ENCODE data around the gene ARIH1.

Gene ARIH1

DNA sequence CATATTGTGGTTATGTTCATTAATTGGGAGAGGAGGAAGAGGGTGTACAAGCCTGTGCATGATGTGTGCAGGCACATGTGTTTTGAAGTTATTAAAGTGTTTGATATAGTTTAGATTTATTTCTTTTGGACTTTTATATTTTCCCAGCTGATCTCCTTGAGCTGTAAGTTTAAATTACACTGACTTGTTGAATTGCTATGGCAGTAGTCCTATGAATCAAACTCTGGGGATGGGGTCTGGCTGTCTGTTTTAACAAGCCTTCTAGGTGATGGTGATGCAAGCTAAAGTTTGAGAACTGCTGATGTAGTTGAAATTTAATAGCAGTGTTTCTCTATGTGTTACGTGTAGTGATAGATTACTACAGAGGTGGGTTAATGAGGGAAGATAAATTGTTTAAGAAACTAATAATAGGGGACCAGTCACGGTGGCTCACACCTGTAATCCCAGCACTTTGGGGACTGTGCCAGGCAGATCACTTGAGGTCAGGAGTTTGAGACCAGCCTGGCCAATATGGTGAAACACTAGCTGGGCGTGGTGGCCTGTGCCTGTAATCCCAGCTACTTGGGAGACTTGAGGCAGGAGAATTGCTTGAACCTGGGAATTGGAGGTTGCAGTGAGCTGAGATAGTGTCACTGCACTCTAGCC lies 7.0 kb downstream of the ARIH1 start:
- no peak overlapping the region; the same call in 1 of the 2 replicates for H3K27ac ChIP-seq

GRCh38 chr15:72482275-72482674 lies 8.1 kb downstream of the ARIH1 start:
- H3K27ac ChIP-seq = no peak overlapping the region
- H3K4me2 ChIP-seq = no peak overlapping the region
- peaks cover 100% of the 10 kb centered on the region for H3K79me2 ChIP-seq (ENCODE audit: insufficient read depth, low read depth)
- H3K4me3 ChIP-seq (IDR thresholded peaks at IDR 0.05; ENCODE audit: insufficient read depth, low read depth, low read length) = no peak overlapping the region
- H4K20me1 ChIP-seq (ENCODE audit: insufficient read depth) = peaks cover 8% of the 10 kb centered on the region; the same call in 1 of the 2 replicates
- H3K27me3 ChIP-seq (ENCODE audit: insufficient read depth, low read depth) = no peaks in the 10 kb centered on the region
- no peak overlapping the region for H3K9ac ChIP-seq
- H3K4me1 ChIP-seq (ENCODE audit: low read depth, poor library complexity, severe bottlenecking) = peaks cover 46% of the 10 kb centered on the region
- no peak overlapping the region for H2AFZ ChIP-seq (ENCODE audit: low read depth)
- no peaks in the 10 kb centered on the region for H3K36me3 ChIP-seq (ENCODE audit: insufficient read depth)
- TF ChIP-seq, protein P1, sequence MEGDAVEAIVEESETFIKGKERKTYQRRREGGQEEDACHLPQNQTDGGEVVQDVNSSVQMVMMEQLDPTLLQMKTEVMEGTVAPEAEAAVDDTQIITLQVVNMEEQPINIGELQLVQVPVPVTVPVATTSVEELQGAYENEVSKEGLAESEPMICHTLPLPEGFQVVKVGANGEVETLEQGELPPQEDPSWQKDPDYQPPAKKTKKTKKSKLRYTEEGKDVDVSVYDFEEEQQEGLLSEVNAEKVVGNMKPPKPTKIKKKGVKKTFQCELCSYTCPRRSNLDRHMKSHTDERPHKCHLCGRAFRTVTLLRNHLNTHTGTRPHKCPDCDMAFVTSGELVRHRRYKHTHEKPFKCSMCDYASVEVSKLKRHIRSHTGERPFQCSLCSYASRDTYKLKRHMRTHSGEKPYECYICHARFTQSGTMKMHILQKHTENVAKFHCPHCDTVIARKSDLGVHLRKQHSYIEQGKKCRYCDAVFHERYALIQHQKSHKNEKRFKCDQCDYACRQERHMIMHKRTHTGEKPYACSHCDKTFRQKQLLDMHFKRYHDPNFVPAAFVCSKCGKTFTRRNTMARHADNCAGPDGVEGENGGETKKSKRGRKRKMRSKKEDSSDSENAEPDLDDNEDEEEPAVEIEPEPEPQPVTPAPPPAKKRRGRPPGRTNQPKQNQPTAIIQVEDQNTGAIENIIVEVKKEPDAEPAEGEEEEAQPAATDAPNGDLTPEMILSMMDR (conservative IDR thresholded peaks at IDR 0.05; ENCODE audit: low read depth, low read length) = no peak

More for the DNA sequence above, 7.0 kb downstream of the ARIH1 start:
- Histone ChIP-seq H3K9ac (no peak overlapping the region), H3K36me3 (ENCODE audit: insufficient read depth) (no peaks in the 10 kb centered on the region), H2AFZ (ENCODE audit: low read depth) (no peak overlapping the region), H4K20me1 (ENCODE audit: insufficient read depth) (peaks cover 4% of the 10 kb centered on the region; the same call in 1 of the 2 replicates), H3K4me1 (ENCODE audit: low read depth, poor library complexity, severe bottlenecking) (peaks cover 48% of the 10 kb centered on the region), H3K4me3 (IDR thresholded peaks at IDR 0.05; ENCODE audit: insufficient read depth, low read depth, low read length) (no peak overlapping the region), H3K4me2 (peak overlapping the region; percentile 41; the same call in 1 of the 2 replicates), H3K27me3 (ENCODE audit: insufficient read depth, low read depth) (no peaks in the 10 kb centered on the region), H3K79me2 (ENCODE audit: insufficient read depth, low read depth) (peaks cover 100% of the 10 kb centered on the region)
- TF ChIP-seq, protein P1 (conservative IDR thresholded peaks at IDR 0.05; ENCODE audit: low read depth, low read length) = no peak

DNA sequence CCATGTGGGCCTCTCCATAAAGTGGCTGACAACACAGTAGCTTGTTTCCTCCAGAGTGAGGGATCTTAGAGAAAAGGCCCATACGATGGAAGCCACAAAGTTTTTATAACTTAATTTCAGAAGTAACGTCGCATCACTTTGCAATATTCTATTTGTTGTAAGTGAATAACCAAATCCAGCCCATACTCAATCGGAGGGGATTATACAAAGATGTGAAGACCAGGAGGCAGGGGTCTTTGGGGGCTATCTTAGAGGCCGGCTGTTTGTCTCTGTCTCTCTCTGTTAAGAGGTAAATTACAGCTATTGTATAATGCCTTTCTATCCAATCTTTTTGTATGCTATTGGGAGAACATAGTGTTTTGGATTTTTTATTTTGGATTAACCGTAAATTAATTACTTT lies 9.1 kb downstream of the ARIH1 start:
- TF ChIP-seq, protein P1 (conservative IDR thresholded peaks at IDR 0.05; ENCODE audit: low read depth, low read length) = no peak
- Histone ChIP-seq H3K4me3 (IDR thresholded peaks at IDR 0.05; ENCODE audit: insufficient read depth, low read depth, low read length) (no peak overlapping the region), H3K79me2 (ENCODE audit: insufficient read depth, low read depth) (peaks cover 99% of the 10 kb centered on the region), H3K4me2 (no peak overlapping the region), H3K4me1 (ENCODE audit: low read depth, poor library complexity, severe bottlenecking) (peaks cover 48% of the 10 kb centered on the region), H4K20me1 (ENCODE audit: insufficient read depth) (peaks cover 16% of the 10 kb centered on the region), H3K9ac (no peak overlapping the region), H3K36me3 (ENCODE audit: insufficient read depth) (no peaks in the 10 kb centered on the region), H3K27me3 (ENCODE audit: insufficient read depth, low read depth) (no peaks in the 10 kb centered on the region), H3K27ac (no peak overlapping the region), H2AFZ (ENCODE audit: low read depth) (no peak overlapping the region)

DNA sequence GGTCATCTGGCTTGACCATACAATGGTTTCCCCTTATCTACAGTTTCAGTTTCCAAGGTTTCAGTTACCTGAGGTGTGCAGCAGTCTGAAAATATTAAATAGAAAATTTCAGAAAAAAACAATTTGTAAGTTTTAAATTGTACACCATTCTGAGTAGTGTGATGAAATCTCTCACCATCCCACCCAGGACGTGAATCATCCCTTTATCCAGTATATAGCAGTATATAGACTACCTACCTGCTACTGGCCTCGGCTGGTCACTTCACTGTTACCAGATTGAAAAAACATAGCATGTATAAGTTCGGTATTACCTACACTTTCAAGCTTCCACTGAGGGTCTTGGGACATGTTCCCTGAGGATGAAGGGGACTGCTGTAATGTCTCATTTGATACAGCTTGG lies 12.0 kb downstream of the ARIH1 start:
- peak overlapping the region; percentile 47; the same call in 1 of the 2 replicates for H3K4me2 ChIP-seq

More for the DNA sequence above, 12.0 kb downstream of the ARIH1 start:
- H3K79me2 ChIP-seq (ENCODE audit: insufficient read depth, low read depth) = peaks cover 99% of the 10 kb centered on the region
- no peak overlapping the region for H3K9ac ChIP-seq
- peaks cover 43% of the 10 kb centered on the region for H3K4me1 ChIP-seq (ENCODE audit: low read depth, poor library complexity, severe bottlenecking)
- H3K27ac ChIP-seq = no peak overlapping the region
- H3K36me3 ChIP-seq (ENCODE audit: insufficient read depth) = no peaks in the 10 kb centered on the region
- no peaks in the 10 kb centered on the region for H3K27me3 ChIP-seq (ENCODE audit: insufficient read depth, low read depth)
- H2AFZ ChIP-seq (ENCODE audit: low read depth) = no peak overlapping the region
- H3K4me3 ChIP-seq (IDR thresholded peaks at IDR 0.05; ENCODE audit: insufficient read depth, low read depth, low read length) = no peak overlapping the region
- TF ChIP-seq, protein P1 (conservative IDR thresholded peaks at IDR 0.05; ENCODE audit: low read depth, low read length) = no peak
- H4K20me1 ChIP-seq (ENCODE audit: insufficient read depth) = peaks cover 22% of the 10 kb centered on the region
